Fibroblast of lung (primary cell): ENCODE measurements around the gene STYXL2. TPM values are rescaled to one million over a fixed set of nuclear protein-coding genes. Genes with fewer than 3 reads are reported as not detected.

Experiments used
- DNase-seq, 2 donors: peaks; one replicate each; pipeline versions ENCODE4 v3.0.0 to v3.0.0-alpha.2; 2010; ENCODE audit warnings: low read depth in 2 of 2
- H2AFZ ChIP-seq: 2 replicates; pipeline ENCODE4 v1.5.1; 2012; ENCODE audit warnings: low read length, control low read depth, inconsistent platforms
- H3K27ac ChIP-seq: 2 replicates; pipeline ENCODE4 v1.5.1; 2011; ENCODE audit warnings: low read length, control low read depth; ENCODE audit not compliant: insufficient read depth
- H3K27me3 ChIP-seq: 2 replicates; pipeline ENCODE4 v1.5.1; 2011; ENCODE audit warnings: mild to moderate bottlenecking, low read length; ENCODE audit not compliant: control insufficient read depth, insufficient read depth
- H3K36me3 ChIP-seq: 2 replicates; pipeline ENCODE4 v1.5.1; 2011; ENCODE audit warnings: low read length; ENCODE audit not compliant: control insufficient read depth, insufficient read depth
- H3K4me1 ChIP-seq: 2 replicates; pipeline ENCODE4 v1.5.1; 2011; ENCODE audit warnings: low read length; ENCODE audit not compliant: control insufficient read depth, insufficient read depth; ENCODE audit errors: extremely low read depth
- H3K4me2 ChIP-seq: 2 replicates; pipeline ENCODE4 v1.5.1; 2011; ENCODE audit warnings: low read length, control low read depth; ENCODE audit not compliant: insufficient read depth; ENCODE audit errors: extremely low read depth
- H3K4me3 ChIP-seq, 4 experiments: fragments of 200-600 bp in 1 of 4; sonication (generic) in 1 of 4; replicated peaks in 1 of 4; 2 replicates each; pipeline ENCODE4 v1.5.1; 2011 to 2016; ENCODE audit warnings: low read length in 4 of 4, low read depth in 3 of 4, mild to moderate bottlenecking in 3 of 4, control low read depth in 2 of 4, inconsistent platforms in 1 of 4, mixed read lengths in 1 of 4; ENCODE audit not compliant: insufficient read depth in 1 of 4; ENCODE audit errors: control extremely low read depth in 1 of 4
- H3K79me2 ChIP-seq: 2 replicates; pipeline ENCODE4 v1.5.1; 2012; ENCODE audit warnings: mild to moderate bottlenecking, low read length, inconsistent platforms; ENCODE audit not compliant: control insufficient read depth, insufficient read depth
- H3K9ac ChIP-seq: 2 replicates; pipeline ENCODE4 v1.5.1; 2011; ENCODE audit warnings: mild to moderate bottlenecking, low read length, control low read depth; ENCODE audit not compliant: insufficient read depth
- H3K9me3 ChIP-seq: 2 replicates; pipeline ENCODE4 v1.5.1; 2012; ENCODE audit warnings: low read depth, low read length; ENCODE audit not compliant: control insufficient read depth, insufficient read depth
- H4K20me1 ChIP-seq: 2 replicates; pipeline ENCODE4 v1.5.1; 2011; ENCODE audit warnings: low read length; ENCODE audit not compliant: control insufficient read depth, insufficient read depth; ENCODE audit errors: extremely low read depth
- CTCF ChIP-seq, 2 donors: IDR thresholded peaks in 1 of 2; conservative IDR thresholded peaks in 1 of 2; 1 replicate in 1 of 2; 2 replicates in 1 of 2; pipeline ENCODE4 v1.5.1; 2011 to 2012; ENCODE audit warnings: low read length in 2 of 2, control low read depth in 1 of 2, inconsistent platforms in 1 of 2, low read depth in 1 of 2, mild to moderate bottlenecking in 1 of 2
- EZH2 ChIP-seq: IDR thresholded peaks from 2 replicates; pipeline ENCODE4 v1.5.1; 2012; ENCODE audit warnings: low read length, control low read depth, mild to moderate bottlenecking; ENCODE audit errors: missing control alignments
- polyA plus RNA-seq, 2 donors: library from polyadenylated mRNA; depleted of rRNA in 1 of 2; stranded (reverse) in 1 of 2; unstranded in 1 of 2; fragments of >200 nt; gene quantifications; 2 replicates each; pipeline ENCODE4 v1.2.1, GENCODE V29; 2011 to 2012; ENCODE audit warnings: missing spikeins in 1 of 2
- total RNA-seq: library from RNA; depleted of rRNA; stranded (reverse); fragments of >200 nt; gene quantifications from 2 replicates; pipeline ENCODE4 v1.2.1, GENCODE V29; 2014

The STYXL2 gene
- total and polyA plus RNA-seq, 2 donors (not counting 1 experiment from before 2014, with no cell fraction given), result not detected

- Histone ChIP-seq H3K36me3 (no peaks in the 10 kb centered on the region), H4K20me1 (no peaks in the 10 kb centered on the region), H2AFZ (no peak overlapping the region), H3K4me3 (no peak overlapping the region), H3K4me1 (no peaks in the 10 kb centered on the region), H3K27ac (no peak overlapping the region), H3K79me2 (no peaks in the 10 kb centered on the region), H3K9me3 (no peaks in the 10 kb centered on the region), H3K27me3 (no peaks in the 10 kb centered on the region), H3K9ac (no peak overlapping the region), H3K4me2 (no peak overlapping the region)
- TF ChIP-seq EZH2, result no peak
- TF ChIP-seq CTCF (conservative IDR thresholded peaks at IDR 0.05 in 1 of 2, IDR thresholded peaks at IDR 0.05 in 1 of 2; ENCODE audit: low read depth in 1 of 2, low read length in 2 of 2), result no peak
- DNase-seq, result no peak
Measured at GRCh38 chr1:167118188-167118587, 24.3 kb downstream of the STYXL2 start.

GRCh38 chr1:167119696-167120095 is 25.8 kb downstream of the STYXL2 start:
- TF ChIP-seq CTCF (conservative IDR thresholded peaks at IDR 0.05 in 1 of 2, IDR thresholded peaks at IDR 0.05 in 1 of 2; ENCODE audit: low read depth in 1 of 2, low read length in 2 of 2), result no peak
- no peak for TF ChIP-seq EZH2
- no peaks in the 10 kb centered on the region for H3K9me3 ChIP-seq
- no peak overlapping the region for H2AFZ ChIP-seq
- H3K4me1 ChIP-seq, result no peaks in the 10 kb centered on the region
- H3K4me3 ChIP-seq, result no peak overlapping the region
- H3K36me3 ChIP-seq, result no peaks in the 10 kb centered on the region
- no peak overlapping the region for H3K27ac ChIP-seq
- H4K20me1 ChIP-seq, result no peaks in the 10 kb centered on the region
- H3K27me3 ChIP-seq, result no peaks in the 10 kb centered on the region
- DNase-seq, result no peak
- H3K9ac ChIP-seq, result no peak overlapping the region
- H3K79me2 ChIP-seq, result no peaks in the 10 kb centered on the region
- no peak overlapping the region for H3K4me2 ChIP-seq

- H3K9ac ChIP-seq, result no peak overlapping the region
- H3K79me2 ChIP-seq, result no peaks in the 10 kb centered on the region
- no peak overlapping the region for H2AFZ ChIP-seq
- H3K9me3 ChIP-seq, result no peaks in the 10 kb centered on the region
- H4K20me1 ChIP-seq, result no peaks in the 10 kb centered on the region
- H3K4me3 ChIP-seq, result peak overlapping the region in 1 of 4 experiments; percentile 35
- H3K36me3 ChIP-seq, result no peaks in the 10 kb centered on the region
- H3K4me1 ChIP-seq, result no peaks in the 10 kb centered on the region
- no peak for DNase-seq
- H3K4me2 ChIP-seq, result no peak overlapping the region
- H3K27me3 ChIP-seq, result no peaks in the 10 kb centered on the region
- H3K27ac ChIP-seq, result no peak overlapping the region
- no peak for TF ChIP-seq CTCF (conservative IDR thresholded peaks at IDR 0.05 in 1 of 2, IDR thresholded peaks at IDR 0.05 in 1 of 2; ENCODE audit: low read depth in 1 of 2, low read length in 2 of 2)
- TF ChIP-seq EZH2, result no peak
Measured at GRCh38 chr1:167120899-167121298, 27.0 kb downstream of the STYXL2 start.
